ENCODE results near the gene LACTB.

The LACTB gene

DNA sequence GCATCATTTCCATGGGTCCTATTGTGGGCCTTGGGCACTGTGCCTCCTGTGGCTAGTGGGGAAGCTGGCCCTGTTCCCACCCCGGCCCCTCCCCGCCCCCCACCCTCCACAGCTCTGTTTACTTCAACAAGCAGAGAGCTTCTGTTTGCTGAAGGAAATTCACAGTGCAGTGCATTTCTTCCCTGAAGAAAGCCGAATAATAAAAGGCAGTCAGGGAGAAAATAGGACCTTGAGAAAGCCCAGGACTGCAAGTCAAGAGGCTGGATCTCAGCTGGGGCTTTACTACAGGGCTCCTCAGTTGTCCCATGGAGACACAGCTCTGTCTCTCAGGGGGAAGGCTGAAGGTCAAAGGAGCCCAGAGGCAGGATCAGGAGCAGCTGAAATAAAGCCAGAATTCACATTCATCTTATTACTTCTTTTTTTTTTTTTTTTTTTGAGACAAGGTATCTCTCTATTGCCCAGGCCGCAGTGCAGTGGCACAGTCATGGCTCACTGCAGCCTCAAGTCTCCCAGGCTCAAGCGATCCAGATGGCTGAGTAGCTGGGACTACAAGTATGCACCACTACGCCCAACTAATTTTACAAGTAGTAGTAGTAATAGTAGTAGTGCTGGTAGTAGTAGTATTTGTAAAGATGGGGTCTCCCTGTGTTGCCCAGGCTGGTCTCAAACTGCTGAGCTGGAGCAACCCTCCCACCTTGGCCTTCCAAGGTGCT lies 33.0 kb upstream of the LACTB start:
- ATAC-seq (ENCODE audit: low read depth) (no peak), DNase-seq (ENCODE audit: low spot score) (no peak)
- Histone ChIP-seq H3K27ac (ENCODE audit: poor library complexity, severe bottlenecking) (no peak overlapping the region), H3K36me3 (ENCODE audit: low read depth) (no peaks in the 10 kb centered on the region), H3K4me1 (ENCODE audit: insufficient read depth, poor library complexity, severe bottlenecking) (no peaks in the 10 kb centered on the region), H3K27me3 (ENCODE audit: insufficient read depth, poor library complexity, severe bottlenecking) (no peaks in the 10 kb centered on the region), H3K9me3 (ENCODE audit: severe bottlenecking) (no peaks in the 10 kb centered on the region), H3K4me3 (ENCODE audit: severe bottlenecking) (no peak overlapping the region)
- TF ChIP-seq, protein P1, sequence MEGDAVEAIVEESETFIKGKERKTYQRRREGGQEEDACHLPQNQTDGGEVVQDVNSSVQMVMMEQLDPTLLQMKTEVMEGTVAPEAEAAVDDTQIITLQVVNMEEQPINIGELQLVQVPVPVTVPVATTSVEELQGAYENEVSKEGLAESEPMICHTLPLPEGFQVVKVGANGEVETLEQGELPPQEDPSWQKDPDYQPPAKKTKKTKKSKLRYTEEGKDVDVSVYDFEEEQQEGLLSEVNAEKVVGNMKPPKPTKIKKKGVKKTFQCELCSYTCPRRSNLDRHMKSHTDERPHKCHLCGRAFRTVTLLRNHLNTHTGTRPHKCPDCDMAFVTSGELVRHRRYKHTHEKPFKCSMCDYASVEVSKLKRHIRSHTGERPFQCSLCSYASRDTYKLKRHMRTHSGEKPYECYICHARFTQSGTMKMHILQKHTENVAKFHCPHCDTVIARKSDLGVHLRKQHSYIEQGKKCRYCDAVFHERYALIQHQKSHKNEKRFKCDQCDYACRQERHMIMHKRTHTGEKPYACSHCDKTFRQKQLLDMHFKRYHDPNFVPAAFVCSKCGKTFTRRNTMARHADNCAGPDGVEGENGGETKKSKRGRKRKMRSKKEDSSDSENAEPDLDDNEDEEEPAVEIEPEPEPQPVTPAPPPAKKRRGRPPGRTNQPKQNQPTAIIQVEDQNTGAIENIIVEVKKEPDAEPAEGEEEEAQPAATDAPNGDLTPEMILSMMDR (IDR thresholded peaks at IDR 0.05; ENCODE audit: poor library complexity, severe bottlenecking) = no peak

DNA sequence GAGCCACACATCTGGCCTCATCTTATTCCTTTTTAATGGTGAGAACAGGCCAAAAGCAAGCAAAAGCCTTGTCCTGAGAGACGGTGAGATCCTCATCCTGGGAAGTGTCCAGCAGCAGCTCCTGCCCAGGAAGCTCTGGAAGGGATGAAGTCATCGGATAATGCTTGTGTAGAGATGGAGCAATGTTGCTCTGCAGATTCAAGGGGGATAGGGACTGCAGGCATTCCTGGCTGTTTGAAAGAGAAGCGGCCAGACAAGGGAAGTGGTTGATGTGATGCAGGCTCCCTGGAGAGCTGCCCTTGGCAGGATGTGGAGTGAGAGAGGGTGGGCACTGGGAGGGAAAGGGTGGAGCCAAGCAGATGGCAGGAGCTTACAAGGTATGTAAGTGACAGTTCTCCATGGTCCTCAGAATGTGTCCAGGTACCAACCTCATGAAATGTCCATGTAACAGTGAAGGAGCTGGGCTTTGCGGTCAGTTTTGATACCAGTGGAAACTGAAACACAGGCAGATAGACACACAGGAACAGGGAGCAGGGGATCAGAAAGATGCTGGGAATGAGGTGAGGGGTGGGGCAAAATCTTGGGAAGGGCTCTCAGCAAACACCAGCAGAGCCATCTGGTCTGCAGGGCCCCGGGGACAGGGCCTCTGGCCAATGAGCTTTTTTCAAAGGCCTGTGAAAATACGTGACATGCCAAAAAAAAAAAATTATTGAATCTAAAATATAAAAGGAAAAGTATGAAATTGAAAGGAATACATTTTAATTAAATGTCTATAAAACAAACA lies 32.2 kb upstream of the LACTB start:
- Histone ChIP-seq H3K27me3 (ENCODE audit: insufficient read depth, poor library complexity, severe bottlenecking) (no peaks in the 10 kb centered on the region), H3K9me3 (ENCODE audit: severe bottlenecking) (no peaks in the 10 kb centered on the region), H3K4me3 (ENCODE audit: severe bottlenecking) (no peak overlapping the region), H3K27ac (ENCODE audit: poor library complexity, severe bottlenecking) (no peak overlapping the region), H3K36me3 (ENCODE audit: low read depth) (no peaks in the 10 kb centered on the region), H3K4me1 (ENCODE audit: insufficient read depth, poor library complexity, severe bottlenecking) (peaks cover 3% of the 10 kb centered on the region)
- TF ChIP-seq, protein P1 (IDR thresholded peaks at IDR 0.05; ENCODE audit: poor library complexity, severe bottlenecking) = no peak
- DNase-seq (ENCODE audit: low spot score) (no peak), ATAC-seq (ENCODE audit: low read depth) (peak; percentile 26; the same call in 2 of the 3 replicates)

- DNase-seq (ENCODE audit: low spot score) (no peak), ATAC-seq (ENCODE audit: low read depth) (no peak)
- Histone ChIP-seq H3K9me3 (ENCODE audit: severe bottlenecking) (no peaks in the 10 kb centered on the region), H3K27ac (ENCODE audit: poor library complexity, severe bottlenecking) (no peak overlapping the region), H3K4me3 (ENCODE audit: severe bottlenecking) (no peak overlapping the region), H3K27me3 (ENCODE audit: insufficient read depth, poor library complexity, severe bottlenecking) (no peaks in the 10 kb centered on the region), H3K4me1 (ENCODE audit: insufficient read depth, poor library complexity, severe bottlenecking) (peaks cover 3% of the 10 kb centered on the region), H3K36me3 (ENCODE audit: low read depth) (no peaks in the 10 kb centered on the region)
- TF ChIP-seq, protein P1 (IDR thresholded peaks at IDR 0.05; ENCODE audit: poor library complexity, severe bottlenecking) = no peak
Measured at GRCh38 chr15:63090472-63090871, 31.2 kb upstream of the LACTB start.

DNA sequence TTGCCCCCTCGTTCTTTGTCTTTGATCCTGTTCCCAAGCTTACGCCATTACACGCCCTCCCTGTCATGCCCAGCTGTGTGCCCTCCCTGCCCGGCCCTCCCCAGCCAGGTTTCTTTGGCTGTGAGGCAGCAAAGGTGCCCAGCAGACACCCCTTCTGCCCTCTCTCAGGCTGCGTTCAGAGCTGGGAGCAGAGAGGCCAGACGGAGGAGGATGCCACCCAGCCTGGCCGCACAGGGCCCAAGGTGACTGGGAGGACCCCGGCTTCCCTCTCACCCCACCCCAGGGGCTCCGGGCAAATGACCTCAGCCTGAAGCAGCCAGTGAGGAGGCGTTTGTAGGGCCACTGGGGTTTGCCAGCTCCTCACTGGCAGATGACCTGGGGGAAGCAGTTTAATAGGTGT lies 30.8 kb upstream of the LACTB start:
- TF ChIP-seq, protein P1 (IDR thresholded peaks at IDR 0.05; ENCODE audit: poor library complexity, severe bottlenecking) = no peak
- Histone ChIP-seq H3K27ac (ENCODE audit: poor library complexity, severe bottlenecking) (no peak overlapping the region), H3K4me3 (ENCODE audit: severe bottlenecking) (no peak overlapping the region), H3K36me3 (ENCODE audit: low read depth) (no peaks in the 10 kb centered on the region), H3K27me3 (ENCODE audit: insufficient read depth, poor library complexity, severe bottlenecking) (no peaks in the 10 kb centered on the region), H3K4me1 (ENCODE audit: insufficient read depth, poor library complexity, severe bottlenecking) (peaks cover 3% of the 10 kb centered on the region), H3K9me3 (ENCODE audit: severe bottlenecking) (no peaks in the 10 kb centered on the region)
- no peak for ATAC-seq (ENCODE audit: low read depth)
- DNase-seq (ENCODE audit: low spot score) = no peak
